LNCaP clone FGC (cell line): ENCODE data around the gene ENTREP1.
"Not testable (repeated sequence)": the region's sequence is repeated elsewhere in the genome, so short reads cannot be mapped to it uniquely, and the experiment has no call there.

ENCODE experiments used
- DNase-seq: peaks from one replicate; pipeline ENCODE4 v3.0.0-alpha.2; 2011; ENCODE audit warnings: low read depth
- H3K4me3 ChIP-seq: 2 replicates; pipeline ENCODE4 v1.5.1; 2011; ENCODE audit warnings: mild to moderate bottlenecking, low read depth, low read length, control low read depth
- TF ChIP-seq, protein P1 (sequence below): IDR thresholded peaks from 2 replicates; pipeline ENCODE4 v1.5.1; 2012; ENCODE audit warnings: mild to moderate bottlenecking; ENCODE audit not compliant: control insufficient read depth, insufficient read depth; ENCODE audit errors: extremely low read depth

ENTREP1 gene

DNA sequence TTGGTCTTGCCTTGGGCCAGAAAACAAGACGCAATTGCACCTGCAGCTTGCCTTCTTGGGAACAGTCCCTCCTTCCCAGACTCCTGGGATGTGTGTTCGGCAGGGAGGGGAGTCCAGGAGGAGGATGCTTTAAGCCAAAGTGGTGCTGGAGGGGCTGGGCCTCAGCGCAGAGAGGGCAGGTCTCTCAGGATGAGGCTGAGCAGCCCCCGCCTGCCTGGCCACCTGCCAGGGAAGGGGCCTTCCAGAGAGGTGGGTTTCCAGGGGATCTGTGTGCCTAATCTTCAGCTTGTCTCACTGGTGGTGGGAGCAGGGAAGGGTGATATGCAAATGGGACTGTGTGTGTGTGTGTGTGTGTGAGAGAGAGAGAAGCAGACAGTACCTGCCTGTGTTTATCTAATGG is 105.2 kb downstream of the ENTREP1 start:
- TF ChIP-seq, protein P1, sequence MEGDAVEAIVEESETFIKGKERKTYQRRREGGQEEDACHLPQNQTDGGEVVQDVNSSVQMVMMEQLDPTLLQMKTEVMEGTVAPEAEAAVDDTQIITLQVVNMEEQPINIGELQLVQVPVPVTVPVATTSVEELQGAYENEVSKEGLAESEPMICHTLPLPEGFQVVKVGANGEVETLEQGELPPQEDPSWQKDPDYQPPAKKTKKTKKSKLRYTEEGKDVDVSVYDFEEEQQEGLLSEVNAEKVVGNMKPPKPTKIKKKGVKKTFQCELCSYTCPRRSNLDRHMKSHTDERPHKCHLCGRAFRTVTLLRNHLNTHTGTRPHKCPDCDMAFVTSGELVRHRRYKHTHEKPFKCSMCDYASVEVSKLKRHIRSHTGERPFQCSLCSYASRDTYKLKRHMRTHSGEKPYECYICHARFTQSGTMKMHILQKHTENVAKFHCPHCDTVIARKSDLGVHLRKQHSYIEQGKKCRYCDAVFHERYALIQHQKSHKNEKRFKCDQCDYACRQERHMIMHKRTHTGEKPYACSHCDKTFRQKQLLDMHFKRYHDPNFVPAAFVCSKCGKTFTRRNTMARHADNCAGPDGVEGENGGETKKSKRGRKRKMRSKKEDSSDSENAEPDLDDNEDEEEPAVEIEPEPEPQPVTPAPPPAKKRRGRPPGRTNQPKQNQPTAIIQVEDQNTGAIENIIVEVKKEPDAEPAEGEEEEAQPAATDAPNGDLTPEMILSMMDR, result no peak
- no peak for DNase-seq

GRCh38 chr9:69431203-69431602 is 106.2 kb downstream of the ENTREP1 start:
- TF ChIP-seq, protein P1, result no peak
- no peak overlapping the region for H3K4me3 ChIP-seq
- DNase-seq, result no peak

More for the DNA sequence above, 105.2 kb downstream of the ENTREP1 start:
- no peak overlapping the region for H3K4me3 ChIP-seq

- H3K4me3 ChIP-seq, result no peak overlapping the region
- no peak for DNase-seq
These were observed 106.8 kb downstream of the ENTREP1 start for GRCh38 chr9:69431777-69432176.

GRCh38 chr9:69432623-69433022 is 107.6 kb downstream of the ENTREP1 start:
- no peak for DNase-seq
- no peak overlapping the region for H3K4me3 ChIP-seq
- TF ChIP-seq, protein P1, result no peak

More at GRCh38 chr9:69431777-69432176, 106.8 kb downstream of the ENTREP1 start:
- TF ChIP-seq, protein P1, result no peak

GRCh38 chr9:69433392-69433791 is 108.4 kb downstream of the ENTREP1 start:
- no peak overlapping the region for H3K4me3 ChIP-seq
- no peak for DNase-seq
- TF ChIP-seq, protein P1, result no peak

DNA sequence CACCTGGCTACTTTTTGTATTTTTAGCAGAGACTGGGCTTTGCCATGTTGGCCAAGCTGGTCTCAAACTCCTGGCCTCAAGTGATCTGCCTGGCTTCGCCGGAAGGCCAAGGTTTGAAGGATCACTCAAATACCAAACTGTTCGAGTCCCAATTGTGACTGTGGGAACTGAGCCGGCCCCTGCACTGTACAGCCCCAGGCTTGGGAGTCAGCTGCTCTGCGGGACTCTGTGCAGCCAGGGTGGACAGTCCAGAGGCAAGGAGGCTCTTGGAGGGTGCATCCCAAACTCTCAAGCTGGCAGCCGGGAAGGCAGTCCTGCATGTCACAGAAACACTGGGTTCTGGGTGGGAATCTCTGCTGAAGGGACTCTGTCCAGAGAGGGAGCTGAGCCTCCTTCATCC is 109.0 kb downstream of the ENTREP1 start:
- H3K4me3 ChIP-seq, result no peak overlapping the region
- TF ChIP-seq, protein P1, result no peak
- DNase-seq, result no peak

DNA sequence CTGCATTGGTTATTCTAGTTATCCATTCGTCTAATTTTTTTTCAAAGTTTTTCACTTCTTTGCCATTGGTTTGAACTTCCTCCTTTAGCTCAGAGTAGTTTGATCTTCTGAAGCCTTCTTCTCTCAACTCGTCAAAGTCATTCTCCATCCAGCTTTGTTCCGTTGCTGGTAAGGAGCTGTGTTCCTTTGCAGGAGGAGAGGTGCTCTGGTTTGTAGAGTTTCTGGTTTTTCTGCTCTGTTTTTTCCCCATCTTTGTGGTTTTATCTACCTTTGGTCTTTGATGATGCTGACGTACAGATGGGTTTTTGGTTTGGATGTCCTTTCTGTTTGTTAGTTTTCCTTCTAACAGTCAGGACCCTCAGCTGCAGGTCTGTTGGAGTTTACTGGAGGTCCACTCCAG is 114.6 kb downstream of the ENTREP1 start:
- not testable (repeated sequence) for DNase-seq, H3K4me3 ChIP-seq

DNA sequence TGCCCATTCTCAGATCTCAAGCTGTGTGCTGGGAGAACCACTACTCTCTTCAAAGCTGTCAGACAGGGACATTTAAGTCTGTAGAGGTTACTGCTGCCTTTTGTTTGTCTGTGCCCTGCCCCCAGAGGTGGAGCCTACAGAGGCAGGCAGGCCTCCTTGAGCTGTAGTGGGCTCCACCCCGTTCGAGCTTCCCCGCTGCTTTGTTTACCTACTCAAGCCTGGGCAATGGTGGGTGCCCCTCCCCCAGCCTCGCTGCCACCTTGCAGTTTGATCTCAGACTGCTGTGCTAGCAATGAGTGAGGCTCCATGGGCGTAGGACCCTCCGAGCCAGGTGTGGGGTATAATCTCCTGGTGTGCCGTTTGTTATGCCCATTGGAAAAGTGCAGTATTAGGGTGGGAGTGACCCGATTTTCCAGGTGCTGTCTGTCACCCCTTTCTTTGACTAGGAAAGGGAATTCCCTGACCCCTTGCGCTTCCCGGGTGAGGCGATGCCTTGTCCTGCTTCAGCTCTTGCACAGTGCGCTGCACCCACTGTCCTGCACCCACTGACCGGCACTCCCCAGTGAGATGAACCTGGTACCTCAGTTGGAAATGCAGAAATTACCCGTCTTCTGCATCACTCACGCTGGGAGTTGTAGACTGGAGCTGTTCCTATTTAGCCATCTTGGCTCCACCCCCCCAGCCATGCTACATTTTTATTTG is 115.4 kb downstream of the ENTREP1 start:
- not testable (repeated sequence) for DNase-seq

More for the DNA sequence above, 115.4 kb downstream of the ENTREP1 start:
- H3K4me3 ChIP-seq, result not testable (repeated sequence)
